Measurements from ENCODE around the gene NOBOX.

- TF ChIP-seq CTCF (conservative IDR thresholded peaks at IDR 0.05; ENCODE audit: low read depth in 2 of 2), result peak; percentile 75 to 88
- no peak for TF ChIP-seq EZH2 (IDR thresholded peaks at IDR 0.05; ENCODE audit: low read depth, unreplicated experiment)
- no peak for TF ChIP-seq POLR2AphosphoS5 (IDR thresholded peaks at IDR 0.05; ENCODE audit: low read depth)
- TF ChIP-seq EZH2phosphoT487 (IDR thresholded peaks at IDR 0.05; ENCODE audit: unreplicated experiment), result no peak
- TF ChIP-seq CREB1 (CRISPR knock-in tag; IDR thresholded peaks at IDR 0.05; ENCODE audit: low read depth), result no peak
- no peak for TF ChIP-seq STAT1 (IDR thresholded peaks at IDR 0.05; ENCODE audit: unreplicated experiment)
- TF ChIP-seq REST (IDR thresholded peaks at IDR 0.05; ENCODE audit: unreplicated experiment), result no peak
- TF ChIP-seq ZNF114 (CRISPR knock-in tag; IDR thresholded peaks at IDR 0.05), result no peak
- no peak for TF ChIP-seq ZNF462 (CRISPR knock-in tag; IDR thresholded peaks at IDR 0.05)
- TF ChIP-seq ETS1 (IDR thresholded peaks at IDR 0.05), result no peak
- no peak for TF ChIP-seq JUNB (IDR thresholded peaks at IDR 0.05; ENCODE audit: unreplicated experiment)
- no peak for TF ChIP-seq NANOG (IDR thresholded peaks at IDR 0.05; ENCODE audit: borderline replicate concordance)
Measured at GRCh38 chr7:144437370-144438191, 34.1 kb upstream of the NOBOX start.

Data from GM23338 (cell line).